Left kidney (tissue), 2 donors: ENCODE data around the gene SMIM43. TPM values are rescaled to one million over a fixed set of nuclear protein-coding genes. Genes with fewer than 3 reads are reported as not detected.
A peak's percentile ranks its signal among the peaks of the same experiment; 100 is the strongest.
"Not testable (repeated sequence)": the region's sequence is repeated elsewhere in the genome, so short reads cannot be mapped to it uniquely, and the experiment has no call there.

Source experiments
- DNase-seq: peaks from one replicate; pipeline ENCODE4 v3.0.0-alpha.2; 2013
- polyA plus RNA-seq: library from polyadenylated mRNA; unstranded; fragments of 120-200 nt; gene quantifications from one replicate; pipeline ENCODE4 v1.2.1, GENCODE V29; 2013; ENCODE audit not compliant: insufficient read length

SMIM43 gene
- polyA plus RNA-seq, 1 donor: 0.47 TPM

GRCh38 chr4:121736735-121737351, 28.1 kb downstream of the SMIM43 start:
- DNase-seq: peak; percentile 35

DNA sequence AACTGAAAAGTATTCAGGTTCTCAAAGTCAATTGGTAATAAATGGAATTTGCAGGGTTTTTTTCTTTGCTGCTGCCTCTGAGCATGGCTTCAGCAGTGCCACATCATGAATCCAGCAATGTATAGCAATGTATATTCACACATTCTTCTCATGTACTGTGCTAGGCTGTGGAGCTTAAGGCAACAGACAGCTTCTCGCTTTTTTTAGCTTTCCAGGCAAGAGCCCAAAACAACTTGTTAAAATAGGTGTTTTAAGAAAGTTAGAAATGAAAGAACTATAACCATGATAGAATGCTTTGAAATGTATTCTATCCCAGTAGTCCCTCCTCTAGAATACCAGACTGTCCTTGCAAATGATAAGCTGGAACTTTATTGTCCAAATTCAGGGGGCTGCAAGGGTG, 30.4 kb downstream of the SMIM43 start:
- DNase-seq: no peak

GRCh38 chr4:121733942-121734341, 31.0 kb downstream of the SMIM43 start:
- DNase-seq: no peak

DNA sequence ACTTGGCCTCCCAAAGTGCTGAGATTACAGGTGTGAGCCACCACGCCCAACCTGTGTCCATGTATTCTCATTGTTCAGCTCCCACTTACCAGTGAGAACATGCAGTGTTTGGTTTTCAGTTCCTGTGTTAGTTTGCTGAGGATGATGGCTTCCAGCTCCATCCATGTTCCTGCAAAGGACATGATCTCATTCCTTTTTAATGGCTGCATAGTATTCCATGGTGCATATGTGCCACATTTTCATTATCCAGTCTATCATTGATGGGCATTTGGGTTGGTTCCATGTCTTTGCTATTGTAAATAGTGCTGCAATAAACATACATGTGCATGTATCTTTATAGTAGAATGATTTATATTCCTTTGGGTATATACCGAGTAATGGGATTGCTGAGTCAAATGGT, 35.2 kb downstream of the SMIM43 start:
- not testable (repeated sequence) for DNase-seq

DNA sequence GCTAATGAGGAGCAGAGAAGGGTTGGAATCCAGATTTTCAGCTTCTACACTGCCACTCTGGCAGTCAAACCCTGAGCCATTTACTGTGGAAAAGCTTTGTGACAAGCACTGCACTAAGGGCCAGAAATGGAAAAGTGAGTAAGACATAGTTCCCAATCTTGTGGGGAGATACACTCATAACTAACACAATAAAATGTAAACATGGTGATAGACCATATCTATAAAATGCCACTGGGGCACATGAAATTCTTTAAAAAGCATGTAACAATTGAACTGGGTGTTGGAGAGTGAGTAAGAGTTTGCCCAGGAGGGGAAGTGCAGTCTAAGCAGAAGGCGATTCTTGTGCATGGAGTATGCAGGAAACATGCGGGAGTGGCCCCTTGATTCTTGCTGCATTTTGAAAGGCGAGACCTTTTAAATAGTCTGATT, 36.2 kb downstream of the SMIM43 start:
- DNase-seq: no peak

- no peak for DNase-seq
Measured at GRCh38 chr4:121728066-121728465, 36.9 kb downstream of the SMIM43 start.

DNA sequence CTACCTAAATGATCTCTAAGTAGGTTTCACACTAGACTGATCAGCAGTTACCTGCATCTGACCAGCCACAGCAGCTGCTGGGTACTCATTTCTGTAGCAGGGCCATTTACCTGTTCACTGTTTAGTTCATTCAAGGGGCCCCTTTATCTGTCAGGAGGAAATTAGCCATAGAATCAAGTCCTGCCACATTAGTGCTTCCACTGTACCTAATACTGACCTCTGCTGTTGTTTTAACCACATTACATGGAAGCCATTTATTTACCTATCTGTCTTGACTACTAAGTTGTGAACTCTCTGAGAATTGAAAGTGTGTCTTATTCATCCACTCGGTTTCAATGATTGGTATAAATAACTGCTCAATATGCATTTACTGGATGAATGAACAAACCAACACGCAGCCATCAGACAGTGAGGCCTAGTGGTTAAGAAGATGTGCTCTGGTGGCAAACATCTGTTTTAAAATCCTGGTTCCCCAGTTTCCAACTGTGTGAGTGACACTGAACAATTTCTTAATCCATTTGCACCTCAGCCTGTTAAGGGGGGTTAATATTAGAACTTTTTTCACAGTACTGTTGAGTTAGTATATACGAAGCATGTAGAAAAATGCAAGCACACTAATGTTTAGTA, 38.2 kb downstream of the SMIM43 start:
- peak; percentile 36 for DNase-seq

- DNase-seq: no peak
Measured at GRCh38 chr4:121724671-121725070, 40.3 kb downstream of the SMIM43 start.

DNA sequence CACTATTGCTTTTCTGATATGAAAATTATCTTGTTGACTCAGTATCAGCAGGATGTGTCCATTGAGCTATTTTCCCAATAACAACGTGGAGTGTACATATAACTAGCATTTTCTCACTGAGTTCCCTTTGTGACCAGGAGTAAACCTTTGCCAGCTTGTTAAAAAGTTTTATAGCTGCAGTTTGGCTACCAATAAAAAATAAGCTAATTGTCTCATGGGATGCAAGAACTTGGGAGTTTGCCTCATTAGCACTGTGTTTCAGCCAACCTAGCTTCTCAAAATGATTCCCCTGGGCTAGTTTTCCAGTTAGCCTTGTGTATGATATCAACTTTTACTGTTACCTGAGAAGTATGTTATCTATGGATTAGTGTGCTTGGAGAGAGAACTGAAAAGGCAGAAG, 43.3 kb downstream of the SMIM43 start:
- no peak for DNase-seq

GRCh38 chr4:121720109-121720508, 44.9 kb downstream of the SMIM43 start:
- DNase-seq: no peak

DNA sequence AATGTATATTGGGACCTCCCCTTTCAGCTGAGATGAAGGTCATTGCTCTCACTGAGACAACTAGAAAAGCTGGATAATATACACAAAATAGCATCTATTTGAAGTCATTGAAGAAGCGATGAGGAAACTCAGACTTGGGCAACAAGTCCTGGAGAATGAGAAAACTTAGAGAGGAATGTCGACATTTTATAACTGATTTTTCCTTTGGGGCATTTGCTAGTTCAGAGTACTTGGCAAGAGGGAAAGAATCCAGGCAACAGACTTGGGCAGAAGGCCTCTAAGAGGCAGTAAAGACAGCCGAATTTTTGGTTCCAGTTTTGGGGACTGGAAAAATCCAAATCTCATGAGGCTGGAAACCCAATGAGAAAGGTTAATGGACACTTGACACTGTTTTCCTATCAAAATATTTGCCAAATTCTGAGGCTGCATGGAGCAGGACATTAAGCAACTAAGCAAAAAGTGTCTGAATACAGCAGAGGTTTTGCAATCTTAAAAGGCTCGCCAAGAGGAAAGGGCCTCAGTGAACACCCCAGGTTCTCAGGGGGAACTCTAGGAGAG, 47.2 kb downstream of the SMIM43 start:
- no peak for DNase-seq

DNA sequence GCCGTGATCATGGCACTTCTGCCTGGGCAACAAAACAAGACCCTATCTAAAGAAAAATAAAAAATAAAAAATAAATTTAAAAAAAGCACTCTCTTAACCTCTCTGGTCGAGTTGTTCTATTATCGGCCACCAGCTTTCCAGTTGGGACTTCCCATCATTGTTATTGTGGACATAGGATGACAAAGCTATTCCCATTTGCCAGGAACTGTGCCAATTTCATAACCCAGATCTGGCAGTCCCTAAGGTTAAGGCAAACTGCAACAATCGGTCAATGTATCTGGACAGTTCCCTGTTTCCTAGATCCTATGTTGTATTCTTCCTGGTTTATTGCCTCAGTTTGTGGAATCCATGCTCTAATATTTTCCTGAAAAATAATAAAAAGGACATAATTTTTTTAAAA, 50.4 kb downstream of the SMIM43 start:
- no peak for DNase-seq

DNA sequence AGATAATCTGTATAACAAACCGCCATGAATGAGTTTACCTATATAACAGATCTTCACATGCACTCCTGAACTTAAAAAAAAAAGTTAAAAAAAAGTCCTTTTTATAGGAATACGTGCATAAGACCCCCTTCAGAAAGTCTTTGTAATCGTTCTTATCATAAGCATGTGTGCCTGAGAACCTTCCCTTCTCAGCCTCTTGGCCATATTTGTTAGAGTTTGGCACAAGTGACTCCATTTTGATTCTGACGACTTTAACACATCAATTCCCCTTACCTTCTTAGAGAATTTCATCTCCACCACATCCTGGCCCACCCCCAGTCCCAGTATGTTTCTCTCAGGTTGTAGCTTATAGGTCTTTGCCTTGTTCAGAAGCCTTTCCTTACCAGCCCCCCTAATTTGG, 52.2 kb downstream of the SMIM43 start:
- no peak for DNase-seq

DNA sequence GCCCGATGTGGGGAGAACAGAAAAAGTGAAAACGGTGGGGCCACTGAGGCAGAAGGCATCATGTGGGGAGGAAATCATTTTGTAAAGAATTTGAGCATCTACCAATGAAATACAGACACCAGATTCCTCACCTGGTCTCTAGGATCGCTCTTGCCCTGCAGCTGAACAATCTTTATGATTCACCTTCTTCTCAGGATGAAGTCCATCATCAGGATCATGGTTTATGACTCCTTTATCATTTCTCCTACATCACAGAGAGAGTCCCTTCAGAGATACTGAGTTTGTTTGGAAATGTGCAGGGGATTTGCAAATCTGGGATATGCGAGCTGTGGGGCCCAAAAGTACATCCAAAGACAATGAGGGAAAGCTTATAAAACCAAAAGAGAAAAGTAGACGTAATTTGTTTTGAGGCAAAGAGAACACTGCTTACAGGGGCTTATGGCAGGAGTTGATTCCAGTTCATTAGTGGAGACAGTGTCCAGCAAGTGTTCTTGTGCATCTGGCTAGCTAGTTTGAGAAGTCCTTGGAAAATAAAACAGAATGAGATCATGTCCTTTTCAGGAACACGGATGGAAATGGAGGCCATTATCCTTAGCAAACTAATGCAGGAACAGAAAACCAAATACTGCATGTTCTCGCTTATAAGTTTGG, 52.8 kb downstream of the SMIM43 start:
- no peak for DNase-seq

DNA sequence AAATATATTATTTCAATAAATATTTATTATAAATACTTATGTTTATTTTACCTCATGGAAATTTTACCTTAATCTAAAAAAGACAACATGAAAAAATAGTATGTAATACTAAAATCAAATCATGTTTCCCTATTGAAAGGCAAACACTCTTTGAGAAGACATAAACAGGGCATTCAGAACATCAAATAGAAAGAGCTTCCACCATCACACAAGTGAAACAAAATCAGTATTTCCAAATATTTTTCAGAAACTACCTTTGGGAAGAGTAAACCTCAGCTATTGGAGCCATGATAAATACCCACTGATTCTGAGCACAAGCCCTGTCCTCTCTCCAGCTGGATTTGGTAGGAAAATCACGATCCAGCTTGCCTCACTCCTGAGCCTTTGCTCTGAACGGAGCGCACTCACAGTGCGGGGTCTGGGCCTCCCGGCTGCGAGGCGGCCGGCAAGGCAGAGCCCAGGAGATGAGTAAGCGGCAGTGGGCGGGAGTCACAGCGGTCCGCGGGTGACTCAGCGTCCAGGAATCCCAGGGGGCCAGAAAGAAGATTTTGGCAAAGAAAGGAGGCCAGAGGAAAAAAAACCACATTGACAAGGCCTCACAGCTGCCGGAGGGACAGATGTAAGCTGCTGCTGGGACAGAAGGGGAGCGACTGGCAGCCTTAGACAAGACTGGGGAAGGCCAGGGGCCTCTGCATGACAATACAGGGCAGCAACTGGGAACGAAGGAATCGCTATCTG, 53.5 kb downstream of the SMIM43 start:
- DNase-seq: peak; percentile 59

GRCh38 chr4:121709766-121710405, 55.1 kb downstream of the SMIM43 start:
- no peak for DNase-seq

Other genes starting within 250 kb of the SMIM43 start
- 382 TPM for gene ANXA5, start 68.2 kb downstream of the SMIM43 start, polyA plus RNA-seq
- gene EXOSC9, start 36.2 kb upstream of the SMIM43 start, polyA plus RNA-seq: 71.0 TPM
- 49.8 TPM for gene CCNA2, start 58.7 kb upstream of the SMIM43 start, polyA plus RNA-seq
- gene BBS7, start 105.3 kb upstream of the SMIM43 start, polyA plus RNA-seq: 31.1 TPM
- 2.2 TPM for gene TRPC3, start 186.9 kb upstream of the SMIM43 start, polyA plus RNA-seq